ENCODE measurements around the gene BSPRY.
"Not testable (repeated sequence)": the region's sequence is repeated elsewhere in the genome, so short reads cannot be mapped to it uniquely, and the experiment has no call there.

Gene BSPRY

GRCh38 chr9:113395000-113395861 is 45.9 kb downstream of the BSPRY start:
- DNase-seq (ENCODE audit: low spot score) = no peak

GRCh38 chr9:113397203-113397631 is 47.9 kb downstream of the BSPRY start:
- no peak for DNase-seq (ENCODE audit: low spot score)

GRCh38 chr9:113398796-113399195 is 49.5 kb downstream of the BSPRY start:
- no peak for DNase-seq (ENCODE audit: low spot score)

GRCh38 chr9:113399646-113400200 is 50.4 kb downstream of the BSPRY start:
- no peak for DNase-seq (ENCODE audit: low spot score)

- DNase-seq (ENCODE audit: low spot score) = peak; percentile 98
Measured at GRCh38 chr9:113401027-113401792, 51.9 kb downstream of the BSPRY start, which contains the start of gene ALAD. TSS of gene ALAD (minus strand) at chr9:113401284. CDS start at chr9:113393559, 7,725 bp downstream.

- no peak for DNase-seq (ENCODE audit: low spot score)
Measured at GRCh38 chr9:113403646-113404045, 54.3 kb downstream of the BSPRY start.

- not testable (repeated sequence) for DNase-seq (ENCODE audit: low spot score)
Measured at GRCh38 chr9:113406353-113406752, 57.0 kb downstream of the BSPRY start.

GRCh38 chr9:113406873-113407511 is 57.7 kb downstream of the BSPRY start:
- DNase-seq (ENCODE audit: low spot score) = not testable (repeated sequence)

GRCh38 chr9:113409481-113409880 is 60.1 kb downstream of the BSPRY start:
- no peak for DNase-seq (ENCODE audit: low spot score)

GRCh38 chr9:113409883-113410206 is 60.5 kb downstream of the BSPRY start:
- DNase-seq (ENCODE audit: low spot score) = no peak

GRCh38 chr9:113410207-113410864 is 61.0 kb downstream of the BSPRY start, which contains the start of the genes C9orf43 and POLE3:
TSS of gene C9orf43 (plus strand) at chr9:113410747. CDS start at chr9:113413494, 2,747 bp downstream.
TSS of gene POLE3 (minus strand) at chr9:113410675. CDS start at chr9:113410293, 382 bp downstream.
- DNase-seq (ENCODE audit: low spot score) = peak; percentile 90

GRCh38 chr9:113416149-113416721 is 66.9 kb downstream of the BSPRY start:
- DNase-seq (ENCODE audit: low spot score) = no peak

- DNase-seq (ENCODE audit: low spot score) = no peak
Measured at GRCh38 chr9:113417370-113417769, 68.0 kb downstream of the BSPRY start.

Measured in kidney capillary endothelial cell (primary cell).